Measurements from ENCODE around the gene TEAD2. TPM values are rescaled to one million over a fixed set of nuclear protein-coding genes. Genes with fewer than 3 reads are reported as not detected.

TEAD2 gene
- total and polyA plus RNA-seq, 9 of the 15 experiments (the other 6 are each of a cell fraction or from before 2014, with no cell fraction given) = 1.6 to 27.0 (median 13.9) TPM

GRCh38 chr19:49338691-49339300 is 23.4 kb downstream of the TEAD2 start:
- ATAC-seq = peak; percentile 93
- no peaks in the 10 kb centered on the region for H3K79me2 ChIP-seq (ENCODE audit: control insufficient read depth, insufficient read depth, low read length)
- in situ Hi-C loops (cut with MboI) = no loop called here
- H3K36me3 ChIP-seq (ENCODE audit: control insufficient read depth, insufficient read depth, low read length) = peaks cover 15% of the 10 kb centered on the region; the same call in 1 of the 3 replicates
- H3K9me1 ChIP-seq (ENCODE audit: control insufficient read depth, insufficient read depth, low read length) = no peaks in the 10 kb centered on the region
- TF ChIP-seq SIRT6 (IDR thresholded peaks at IDR 0.05; ENCODE audit: low read depth, low read length) (no peak), MAZ (CRISPR knock-in tag; conservative IDR thresholded peaks at IDR 0.05 in 1 of 2, IDR thresholded peaks at IDR 0.05 in 1 of 2) (peak in 1 of 2 experiments; percentile 48; a peak in 1 of 4 replicates), RFX7 (CRISPR knock-in tag; IDR thresholded peaks at IDR 0.05) (no peak), MBD1 (CRISPR knock-in tag; IDR thresholded peaks at IDR 0.05) (peak; percentile 89; the same call in 1 of the 2 replicates), SP1 (CRISPR knock-in tag; IDR thresholded peaks at IDR 0.05) (peak; percentile 37; the same call in 1 of the 2 replicates)
- TF ChIP-seq, protein P1, sequence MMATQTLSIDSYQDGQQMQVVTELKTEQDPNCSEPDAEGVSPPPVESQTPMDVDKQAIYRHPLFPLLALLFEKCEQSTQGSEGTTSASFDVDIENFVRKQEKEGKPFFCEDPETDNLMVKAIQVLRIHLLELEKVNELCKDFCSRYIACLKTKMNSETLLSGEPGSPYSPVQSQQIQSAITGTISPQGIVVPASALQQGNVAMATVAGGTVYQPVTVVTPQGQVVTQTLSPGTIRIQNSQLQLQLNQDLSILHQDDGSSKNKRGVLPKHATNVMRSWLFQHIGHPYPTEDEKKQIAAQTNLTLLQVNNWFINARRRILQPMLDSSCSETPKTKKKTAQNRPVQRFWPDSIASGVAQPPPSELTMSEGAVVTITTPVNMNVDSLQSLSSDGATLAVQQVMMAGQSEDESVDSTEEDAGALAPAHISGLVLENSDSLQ (IDR thresholded peaks at IDR 0.05) = peak; percentile 54
- H4K20me1 ChIP-seq (replicated peaks; ENCODE audit: control insufficient read depth, insufficient read depth, low read length) = no peaks in the 10 kb centered on the region
- no TSS peak for BruUV-seq (replicated peaks)
- peak overlapping the region; percentile 57 for H3K4me2 ChIP-seq (ENCODE audit: insufficient read depth, low read length)
- peak overlapping the region in 1 of 2 experiments; percentile 48; a peak in 3 of 4 replicates for H3K9ac ChIP-seq (ENCODE audit: insufficient read depth in 1 of 2, low read depth in 2 of 2, low read length in 2 of 2)
- peaks cover 37 to 63% of the 10 kb centered on the region in 2 experiments for H3K4me1 ChIP-seq (replicated peaks in 1 of 2; ENCODE audit: control insufficient read depth in 2 of 2, insufficient read depth in 2 of 2, low read length in 2 of 2)
- H3K4me3 ChIP-seq = no peak overlapping the region
- WGBS (ENCODE audit: insufficient coverage, low coverage, missing lambda C conversion rate) = 52% methylated on average over 20 of the region's 30 CpGs
- peak overlapping the region; percentile 66; the same call in 1 of the 3 replicates for H3K27ac ChIP-seq (ENCODE audit: extremely low read depth, low read depth, low read length)
- DNase-seq (ENCODE audit: extremely low read depth in 1 of 4, low spot score in 3 of 4) = peak; percentile 87 to 98 (median 96)
- ChIA-PET CTCF (ENCODE audit: low intra/inter-chr PET ratio) (no interaction called here), POLR2A (no interaction called here)
- intact Hi-C loops (cut with micrococcal nuclease) = no loop called here
- peak; percentile 29 for FAIRE-seq
- peak overlapping the region; percentile 14; the same call in 1 of the 2 replicates for H2AFZ ChIP-seq (ENCODE audit: low read depth, low read length)
- H3K27me3 ChIP-seq (ENCODE audit: control insufficient read depth in 2 of 2, insufficient read depth in 2 of 2, low read length in 2 of 2) = no peaks in the 10 kb centered on the region
- no peaks in the 10 kb centered on the region for H3K9me3 ChIP-seq (replicated peaks; ENCODE audit: control insufficient read depth, insufficient read depth, low read depth, low read length)

Measured in K562 (cell line).